ENCODE results near the gene GRB14.
"Not testable (repeated sequence)": the region's sequence is repeated elsewhere in the genome, so short reads cannot be mapped to it uniquely, and the experiment has no call there.

GRB14 gene

GRCh38 chr2:164558450-164558849, 62.8 kb downstream of the GRB14 start:
- no peak for DNase-seq (ENCODE audit: low read depth)

DNA sequence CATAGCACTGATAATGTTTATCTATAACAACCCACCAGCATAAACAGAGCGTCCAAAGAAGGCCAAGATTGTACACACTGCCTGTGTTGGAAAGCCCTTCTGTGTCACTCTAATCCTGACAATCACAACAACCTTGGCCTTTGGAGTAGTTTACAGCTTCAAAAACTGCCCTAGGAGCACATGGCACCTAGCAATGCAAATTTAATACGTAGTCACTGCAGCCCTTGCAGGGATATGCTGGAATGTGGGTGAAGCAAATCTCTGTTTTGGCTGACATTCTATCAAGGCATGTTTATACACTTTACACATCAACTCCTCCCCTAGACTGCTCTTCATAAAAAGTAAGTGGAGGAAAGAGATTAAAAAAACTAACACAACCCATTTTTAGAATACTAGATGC, 66.8 kb downstream of the GRB14 start:
- no peak for DNase-seq (ENCODE audit: low read depth)

GRCh38 chr2:164551519-164551918, 69.8 kb downstream of the GRB14 start:
- no peak for DNase-seq (ENCODE audit: low read depth)

DNA sequence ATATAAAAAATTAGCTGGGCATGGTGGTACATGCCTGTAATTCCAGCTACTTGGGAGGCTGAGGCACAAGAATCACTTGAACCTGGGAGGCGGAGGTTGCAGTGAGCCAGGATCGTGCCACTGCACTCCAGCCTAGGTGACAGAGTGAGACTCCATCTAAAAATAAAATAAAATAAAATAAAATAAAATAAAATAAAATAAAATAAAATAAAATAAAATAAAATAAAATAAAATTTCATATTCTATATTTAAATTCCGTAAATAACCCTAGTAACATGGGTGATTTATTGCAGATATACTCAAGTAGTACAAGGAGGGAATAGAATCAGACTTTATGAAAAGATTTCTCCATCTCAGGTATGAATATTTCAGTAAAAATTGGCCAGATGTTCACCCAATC, 71.6 kb downstream of the GRB14 start:
- not testable (repeated sequence) for DNase-seq (ENCODE audit: low read depth)

- DNase-seq (ENCODE audit: low read depth), result no peak
Measured at GRCh38 chr2:164545484-164545883, 75.8 kb downstream of the GRB14 start.

GRCh38 chr2:164542581-164543021, 78.7 kb downstream of the GRB14 start:
- DNase-seq (ENCODE audit: low read depth), result no peak

DNA sequence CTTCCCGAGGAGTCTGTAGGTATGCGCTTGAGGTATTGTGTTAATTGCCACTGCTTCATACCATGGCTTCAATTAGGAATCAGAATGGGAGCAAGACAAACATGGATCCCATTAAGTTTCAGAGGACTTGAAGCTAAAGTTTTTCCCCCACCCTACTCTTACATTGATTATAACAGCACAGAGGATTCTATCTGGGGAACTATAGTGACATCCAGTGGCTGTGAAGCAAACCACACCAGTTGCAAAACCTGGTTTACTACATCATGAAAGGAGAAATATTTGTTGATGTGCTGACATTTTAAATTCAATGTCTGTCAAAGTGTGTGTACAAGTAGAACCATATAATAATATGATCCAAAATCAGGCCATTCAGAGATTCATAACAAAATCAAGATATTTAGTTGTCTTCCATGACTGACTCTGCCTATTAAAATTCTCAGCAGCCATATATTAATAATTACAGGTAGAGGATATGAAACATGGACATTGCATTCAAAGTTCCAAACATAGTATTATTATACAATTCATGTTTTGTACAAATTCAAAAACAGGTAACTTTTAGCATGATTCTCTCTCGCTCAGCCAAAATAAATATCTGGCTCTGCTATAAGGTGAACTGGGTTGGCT, 82.9 kb downstream of the GRB14 start:
- no peak for DNase-seq (ENCODE audit: low read depth)

DNA sequence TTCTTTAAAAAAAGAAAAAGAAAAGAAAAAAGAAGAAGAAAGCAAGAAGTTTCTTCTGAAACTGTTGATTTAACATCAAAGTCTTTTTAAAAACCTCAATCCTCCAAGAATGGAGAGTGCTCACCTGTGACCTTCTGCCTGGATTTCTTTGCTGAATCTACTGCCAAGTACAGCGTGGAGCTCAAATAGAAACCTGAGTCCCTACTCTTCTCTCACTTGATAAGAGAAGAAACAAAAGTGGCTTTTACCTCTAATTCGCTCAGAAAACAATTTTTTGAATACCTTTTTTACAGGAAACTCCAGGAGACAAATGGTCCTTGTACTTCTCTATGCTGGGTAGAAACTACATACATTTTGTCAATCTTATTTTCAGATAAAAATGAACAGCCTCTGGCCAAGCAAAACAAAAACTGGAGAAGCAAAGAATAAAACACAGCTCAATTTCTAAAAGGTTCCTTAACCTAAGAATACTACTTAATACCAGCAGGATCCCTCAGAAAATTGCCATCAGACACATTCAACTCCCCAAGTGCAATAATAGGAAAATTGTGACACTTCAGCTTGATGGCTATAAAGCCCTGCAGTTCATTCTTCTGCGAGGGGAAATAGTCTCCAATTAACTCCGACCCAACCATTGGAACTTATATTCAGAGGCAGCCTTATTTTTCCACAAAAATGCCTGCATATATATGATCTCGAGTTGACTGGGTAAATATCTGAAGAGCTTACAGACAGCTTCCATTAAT, 85.8 kb downstream of the GRB14 start:
- no peak for DNase-seq (ENCODE audit: low read depth)

DNA sequence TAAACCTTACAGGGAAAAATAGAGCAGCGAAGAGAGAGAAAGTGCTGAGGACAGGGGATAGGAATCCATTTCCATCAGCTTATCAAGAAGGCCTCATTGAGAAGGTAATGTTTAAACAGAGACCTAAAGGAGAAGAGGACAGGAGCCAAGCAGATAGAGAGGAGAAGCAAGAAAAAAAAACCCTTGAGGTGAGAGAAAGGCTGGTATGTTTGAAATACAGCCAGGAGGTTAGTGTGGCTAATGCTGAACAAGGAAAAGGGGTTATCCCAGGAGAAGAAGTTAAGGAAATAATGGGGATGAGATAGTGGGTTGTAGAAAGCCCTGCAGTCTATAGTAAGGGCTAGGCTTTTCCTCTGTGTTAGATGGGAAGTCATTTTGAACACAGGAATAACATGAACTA, 90.8 kb downstream of the GRB14 start:
- no peak for DNase-seq (ENCODE audit: low read depth)

- DNase-seq (ENCODE audit: low read depth), result no peak
Measured at GRCh38 chr2:164523726-164524125, 97.6 kb downstream of the GRB14 start.

DNA sequence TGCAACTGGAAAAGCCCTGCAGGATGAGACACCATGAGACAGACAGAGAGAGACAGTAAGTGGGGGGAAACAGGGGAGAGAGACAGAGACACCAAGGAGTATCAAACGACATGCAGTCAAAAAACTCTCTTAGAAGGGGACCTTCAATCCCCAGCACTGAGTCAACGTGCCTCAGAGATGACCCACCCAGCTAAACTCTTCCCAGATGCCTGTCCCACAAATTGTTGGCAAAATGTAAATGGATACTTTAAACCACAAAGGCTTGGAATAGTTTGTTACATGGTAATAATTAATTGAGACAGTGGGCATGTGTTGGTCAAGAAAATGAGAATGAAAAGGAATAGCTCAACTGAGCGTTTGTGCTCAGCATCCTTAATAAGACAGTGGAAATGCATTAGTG, 98.3 kb downstream of the GRB14 start:
- DNase-seq (ENCODE audit: low read depth), result no peak

DNA sequence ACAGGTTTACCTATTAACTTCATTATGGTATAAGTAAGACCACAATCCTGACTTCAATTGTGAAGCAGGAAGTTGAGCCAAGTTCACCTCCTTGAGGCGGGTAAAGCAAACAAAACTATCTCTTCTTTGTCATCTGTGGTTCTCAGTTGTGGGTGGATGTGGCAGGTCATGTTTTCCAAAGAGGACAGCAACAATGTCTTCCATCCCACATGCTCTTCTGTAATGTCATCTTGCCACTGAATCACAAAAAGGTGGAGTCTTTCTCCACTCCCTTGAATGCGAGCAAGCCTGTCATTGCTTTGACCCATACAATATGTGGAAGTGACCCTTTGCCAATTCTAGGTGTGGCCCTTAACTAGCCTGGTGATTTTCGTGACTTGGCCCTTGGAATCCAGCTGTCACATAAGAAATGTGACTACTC, 98.7 kb downstream of the GRB14 start:
- DNase-seq (ENCODE audit: low read depth), result no peak

DNA sequence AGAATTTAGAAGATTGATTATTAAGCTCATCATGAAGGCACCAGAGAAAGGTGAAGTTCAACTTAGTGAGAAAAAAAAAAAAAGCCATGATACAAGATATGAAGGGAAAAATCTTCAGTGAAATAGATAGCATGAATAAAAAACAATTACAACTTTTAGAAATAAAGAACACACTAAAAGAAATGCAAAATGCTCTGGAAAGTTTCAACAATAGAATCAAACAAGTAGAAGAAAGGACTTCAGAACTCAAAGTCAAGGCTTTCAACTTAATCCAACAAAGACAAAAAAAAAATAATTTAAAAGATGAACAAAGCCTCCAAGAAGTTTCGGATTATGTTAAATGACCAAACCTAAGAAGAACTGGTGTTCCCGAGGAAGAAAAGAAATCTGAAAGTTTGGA, 105.5 kb downstream of the GRB14 start:
- no peak for DNase-seq (ENCODE audit: low read depth)

DNA sequence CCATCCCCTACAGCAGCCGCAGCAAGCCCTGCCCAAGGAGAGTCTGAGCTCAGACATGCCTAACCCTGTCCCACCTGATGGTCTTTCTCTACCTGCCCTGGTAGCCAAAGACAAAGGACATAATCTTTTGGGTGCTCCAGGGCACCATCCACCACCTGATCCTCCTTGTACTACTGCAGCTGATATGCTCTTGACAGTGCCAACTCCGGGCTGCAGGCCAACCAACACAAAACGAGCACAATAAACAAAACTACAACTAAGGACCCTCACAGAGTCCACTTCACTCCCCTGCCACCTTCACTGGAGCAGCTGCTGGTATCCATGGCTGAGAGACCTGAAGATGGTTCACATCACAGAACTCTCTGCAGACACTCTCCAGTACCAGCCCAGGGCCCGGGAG, 106.3 kb downstream of the GRB14 start:
- DNase-seq (ENCODE audit: low read depth), result no peak

DNA sequence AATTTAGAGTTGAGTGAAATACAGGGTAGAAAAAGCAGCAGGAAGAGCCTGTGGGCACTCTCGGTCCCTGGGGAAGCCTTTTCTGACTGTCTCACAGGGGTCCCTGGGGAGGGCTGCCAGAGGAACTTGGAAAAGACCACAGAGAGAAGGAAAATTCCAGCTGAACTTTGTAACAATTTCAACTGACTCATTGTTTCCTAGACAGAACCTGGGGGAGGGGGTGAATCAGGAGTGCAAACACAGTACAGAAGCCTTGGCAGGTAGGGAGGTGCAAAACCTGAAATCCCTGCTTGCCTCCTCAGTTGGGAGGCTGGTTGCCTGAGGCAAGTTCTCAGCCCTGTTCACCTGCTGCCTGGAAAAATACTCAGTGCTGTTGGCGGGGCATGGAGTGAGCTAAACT, 106.8 kb downstream of the GRB14 start:
- DNase-seq (ENCODE audit: low read depth), result no peak

DNA sequence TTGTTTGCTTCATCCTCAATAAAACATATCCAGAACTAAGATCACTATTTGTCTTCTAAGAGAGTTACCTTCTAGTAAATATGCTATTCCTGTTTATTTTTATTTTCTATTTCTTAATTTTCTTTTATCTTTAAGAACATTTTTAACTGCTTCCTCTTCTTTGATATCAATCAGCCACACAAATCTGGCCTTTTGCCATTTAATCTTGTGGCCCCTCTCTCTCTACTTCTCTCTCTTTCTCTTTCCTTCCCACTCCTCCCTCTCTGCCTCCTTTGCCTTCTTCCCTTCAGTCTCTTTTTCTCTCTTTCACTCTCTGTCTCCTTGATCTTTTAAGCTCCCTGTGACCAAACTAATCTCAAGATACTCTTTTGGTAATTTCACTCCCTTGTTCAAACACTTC, 108.4 kb downstream of the GRB14 start:
- DNase-seq (ENCODE audit: low read depth), result no peak

GRCh38 chr2:164511738-164512137, 109.5 kb downstream of the GRB14 start:
- no peak for DNase-seq (ENCODE audit: low read depth)

DNA sequence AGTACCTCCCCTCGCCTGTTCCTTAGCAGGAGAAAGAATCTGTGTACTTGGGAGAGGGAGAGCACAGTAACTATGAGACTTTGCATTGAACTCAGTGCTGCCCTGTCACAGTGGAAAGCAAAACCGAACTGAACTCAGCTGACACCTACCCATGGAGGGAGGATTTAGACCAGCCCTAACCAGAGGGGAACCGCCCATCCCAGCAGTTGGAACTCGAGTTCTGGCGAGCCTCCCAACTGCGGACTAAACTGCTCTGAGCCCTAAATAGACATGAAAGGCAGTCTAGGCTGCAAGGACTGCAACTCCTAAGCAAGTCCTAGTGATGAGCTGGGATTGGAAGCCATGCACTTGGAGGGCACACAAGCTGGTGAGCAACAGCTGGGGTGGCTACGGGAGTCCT, 110.4 kb downstream of the GRB14 start:
- no peak for DNase-seq (ENCODE audit: low read depth)

DNA sequence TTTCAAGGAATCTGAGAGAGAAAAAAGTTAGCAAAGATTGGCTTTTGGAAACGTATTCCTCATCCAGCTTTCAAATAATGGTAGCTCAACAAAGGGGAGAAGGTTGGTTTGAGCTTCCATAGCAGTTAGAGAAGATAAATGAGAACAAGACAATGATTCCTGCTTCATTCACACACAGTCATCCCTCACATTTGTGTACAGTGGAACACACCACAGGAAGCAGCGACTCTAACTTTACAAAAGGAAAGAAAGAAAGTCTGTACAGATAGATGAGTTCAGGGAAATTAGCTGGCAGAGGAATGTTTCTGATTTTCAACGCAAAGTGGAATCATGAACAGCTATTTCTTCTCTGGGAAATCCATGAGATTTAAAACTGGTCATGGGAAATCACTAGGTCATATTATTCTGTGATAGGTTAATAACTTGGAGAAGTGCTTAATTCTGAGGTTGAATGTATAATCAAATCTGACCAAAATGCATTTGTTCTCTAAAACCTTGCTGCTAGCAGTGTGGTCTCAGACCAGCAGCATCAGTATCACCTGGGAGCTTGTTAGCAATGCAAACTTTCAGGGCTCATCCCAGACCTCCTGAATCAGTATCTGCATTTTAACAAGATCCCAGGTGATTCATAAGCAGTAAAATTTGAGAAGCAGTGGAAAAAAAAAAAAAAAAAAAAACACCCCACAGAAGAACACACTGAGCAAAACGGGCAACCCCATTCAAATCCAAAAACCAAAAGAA, 112.0 kb downstream of the GRB14 start:
- no peak for DNase-seq (ENCODE audit: low read depth)

GRCh38 chr2:164504253-164504652, 117.0 kb downstream of the GRB14 start:
- DNase-seq (ENCODE audit: low read depth), result no peak

- DNase-seq (ENCODE audit: low read depth), result no peak
Measured at GRCh38 chr2:164498836-164499235, 122.4 kb downstream of the GRB14 start.

DNA sequence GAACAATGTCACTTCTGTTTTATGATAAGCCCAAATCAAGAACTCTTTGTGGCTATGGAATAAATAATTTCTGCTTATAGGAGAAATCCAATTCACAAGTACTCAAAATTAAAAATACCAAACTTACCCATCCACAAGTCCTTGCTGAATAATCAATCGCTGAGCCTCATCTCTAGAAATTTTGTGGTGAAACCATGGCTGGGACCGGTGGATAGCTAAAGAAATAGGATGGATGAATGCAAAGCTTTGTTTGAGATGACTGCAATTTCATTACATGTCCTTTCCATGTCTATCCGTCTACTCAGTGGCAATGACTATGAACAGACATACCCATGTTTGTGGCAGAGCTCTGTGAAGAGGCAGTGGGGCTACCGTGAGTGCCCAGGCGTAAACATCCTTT, 124.4 kb downstream of the GRB14 start:
- DNase-seq (ENCODE audit: low read depth), result no peak

DNA sequence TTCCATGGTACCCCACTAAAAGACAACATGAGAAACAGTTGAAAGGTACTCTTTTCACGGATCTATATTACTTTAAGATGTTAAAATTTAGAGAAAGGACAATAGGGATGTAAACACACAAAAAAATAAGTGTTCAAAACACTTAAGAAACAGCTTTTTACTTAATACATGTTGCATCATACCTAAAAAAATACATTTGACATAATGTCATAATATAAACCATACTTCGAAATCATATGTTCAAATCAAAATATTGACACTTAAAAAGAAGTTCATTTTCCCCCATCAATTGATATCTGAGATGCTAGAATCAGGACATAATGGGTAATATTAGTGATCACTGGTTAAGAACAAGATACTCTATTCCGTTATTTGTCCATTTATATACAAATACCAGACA, 124.9 kb downstream of the GRB14 start:
- DNase-seq (ENCODE audit: low read depth), result no peak

Measured in activated T-cell treated with anti-CD3 and anti-CD28 coated beads for 48 hours (primary cell).